Gastroesophageal sphincter (tissue), 3 donors: ENCODE results near the gene CCP110.

Experiments used
- POLR2A ChIP-seq, 2 donors: fragments of 450-650 bp; IDR thresholded peaks; one replicate each; pipeline ENCODE4 v1.6.1; 2017; ENCODE audit warnings: antibody characterized with exemption in 2 of 2, mild to moderate bottlenecking in 2 of 2, moderate library complexity in 1 of 2
- TF ChIP-seq, protein P1 (sequence below), 4 experiments: fragments of 200-600 bp in 2 of 4; fragments of 450-650 bp in 2 of 4; sonication (generic) in 1 of 4; IDR thresholded peaks; one replicate each; pipeline ENCODE4 v1.5.1; 2017 to 2019; ENCODE audit warnings: antibody characterized with exemption in 4 of 4, mild to moderate bottlenecking in 2 of 4, moderate library complexity in 2 of 4

DNA sequence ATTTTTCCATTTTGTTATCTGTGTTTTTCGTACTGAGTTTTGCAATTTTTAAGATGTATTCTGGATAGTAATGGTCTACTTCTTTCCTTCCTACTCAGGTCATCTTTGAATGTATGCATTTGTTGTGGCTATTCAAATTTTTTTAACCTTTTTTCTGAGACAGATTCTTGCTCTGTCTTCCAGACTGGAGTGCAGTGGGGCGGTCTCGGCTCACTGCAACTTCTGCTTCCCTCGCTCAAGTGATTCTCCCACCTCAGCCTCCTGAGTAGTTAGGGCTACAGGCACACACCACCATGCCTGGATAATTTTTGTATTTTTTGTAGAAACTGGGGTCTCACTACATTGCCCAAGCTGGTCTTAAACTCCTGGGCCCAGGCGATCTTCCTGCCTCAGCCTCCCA is 65.4 kb downstream of the CCP110 start:
- TF ChIP-seq, protein P1, sequence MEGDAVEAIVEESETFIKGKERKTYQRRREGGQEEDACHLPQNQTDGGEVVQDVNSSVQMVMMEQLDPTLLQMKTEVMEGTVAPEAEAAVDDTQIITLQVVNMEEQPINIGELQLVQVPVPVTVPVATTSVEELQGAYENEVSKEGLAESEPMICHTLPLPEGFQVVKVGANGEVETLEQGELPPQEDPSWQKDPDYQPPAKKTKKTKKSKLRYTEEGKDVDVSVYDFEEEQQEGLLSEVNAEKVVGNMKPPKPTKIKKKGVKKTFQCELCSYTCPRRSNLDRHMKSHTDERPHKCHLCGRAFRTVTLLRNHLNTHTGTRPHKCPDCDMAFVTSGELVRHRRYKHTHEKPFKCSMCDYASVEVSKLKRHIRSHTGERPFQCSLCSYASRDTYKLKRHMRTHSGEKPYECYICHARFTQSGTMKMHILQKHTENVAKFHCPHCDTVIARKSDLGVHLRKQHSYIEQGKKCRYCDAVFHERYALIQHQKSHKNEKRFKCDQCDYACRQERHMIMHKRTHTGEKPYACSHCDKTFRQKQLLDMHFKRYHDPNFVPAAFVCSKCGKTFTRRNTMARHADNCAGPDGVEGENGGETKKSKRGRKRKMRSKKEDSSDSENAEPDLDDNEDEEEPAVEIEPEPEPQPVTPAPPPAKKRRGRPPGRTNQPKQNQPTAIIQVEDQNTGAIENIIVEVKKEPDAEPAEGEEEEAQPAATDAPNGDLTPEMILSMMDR (IDR thresholded peaks at IDR 0.05), result no peak
- TF ChIP-seq POLR2A (IDR thresholded peaks at IDR 0.05), result no peak
